Activated gamma-delta T cell (primary cell): ENCODE results near the gene STK32C.
"Not testable (repeated sequence)": the region's sequence is repeated elsewhere in the genome, so short reads cannot be mapped to it uniquely, and the experiment has no call there.

Experiments
- DNase-seq: peaks from one replicate; lab custom pipeline; 2025; lab: John Stamatoyannopoulos, UW
- total RNA-seq, 2 donors: gene quantifications; one replicate each; lab custom pipeline; 2026; lab: John Stamatoyannopoulos, UW

The STK32C gene
- total RNA-seq = 11.2 to 11.9 reads per million in 2 donors

GRCh38 chr10:132307823-132308586, at the start of gene STK32C:
Gene STK32C, minus strand, starts transcription at chr10:132307950. Its CDS starts 117 bp downstream, at chr10:132307833.
- peak; percentile 87 for DNase-seq

GRCh38 chr10:132356621-132357195, 49.0 kb upstream of the STK32C start:
- DNase-seq = no peak

GRCh38 chr10:132355754-132356153, 48.0 kb upstream of the STK32C start:
- DNase-seq = no peak

GRCh38 chr10:132355297-132355696, 47.5 kb upstream of the STK32C start:
- no peak for DNase-seq

GRCh38 chr10:132354356-132355094, 46.8 kb upstream of the STK32C start:
- no peak for DNase-seq

- DNase-seq = no peak
Observed at GRCh38 chr10:132353456-132354355, 46.0 kb upstream of the STK32C start.

GRCh38 chr10:132352462-132353308, 44.9 kb upstream of the STK32C start:
- DNase-seq = not testable (repeated sequence)

- no peak for DNase-seq
Observed at GRCh38 chr10:132351611-132352010, 43.9 kb upstream of the STK32C start.

- no peak for DNase-seq
Observed at GRCh38 chr10:132350946-132351345, 43.2 kb upstream of the STK32C start.

GRCh38 chr10:132350391-132350790, 42.6 kb upstream of the STK32C start:
- no peak for DNase-seq

- DNase-seq = no peak
Observed at GRCh38 chr10:132349766-132350165, 42.0 kb upstream of the STK32C start.

- no peak for DNase-seq
Observed at GRCh38 chr10:132347931-132348267, 40.1 kb upstream of the STK32C start.

- DNase-seq = no peak
Observed at GRCh38 chr10:132347211-132347930, 39.6 kb upstream of the STK32C start.

- no peak for DNase-seq
Observed at GRCh38 chr10:132346806-132347205, 39.1 kb upstream of the STK32C start.

- no peak for DNase-seq
Observed at GRCh38 chr10:132345345-132345744, 37.6 kb upstream of the STK32C start.

GRCh38 chr10:132344386-132344785, 36.6 kb upstream of the STK32C start:
- no peak for DNase-seq

GRCh38 chr10:132342553-132342952, 34.8 kb upstream of the STK32C start:
- no peak for DNase-seq

GRCh38 chr10:132341781-132342180, 34.0 kb upstream of the STK32C start:
- no peak for DNase-seq

GRCh38 chr10:132341017-132341416, 33.3 kb upstream of the STK32C start:
- DNase-seq = no peak

- DNase-seq = no peak
Observed at GRCh38 chr10:132339276-132339675, 31.5 kb upstream of the STK32C start.
